Measurements from ENCODE around the gene ZKSCAN8.
"Not testable (repeated sequence)": the region's sequence is repeated elsewhere in the genome, so short reads cannot be mapped to it uniquely, and the experiment has no call there.

The ZKSCAN8 gene

GRCh38 chr6:28122283-28122682 is 19.4 kb upstream of the ZKSCAN8 start:
- H3K27me3 ChIP-seq (ENCODE audit: control insufficient read depth, insufficient read depth, low read length); H3K9me3 ChIP-seq (ENCODE audit: control insufficient read depth, insufficient read depth, low read length); H3K4me3 ChIP-seq (ENCODE audit: low read depth, low read length); H3K9ac ChIP-seq (ENCODE audit: low read depth, low read length); H3K4me1 ChIP-seq (ENCODE audit: control insufficient read depth, insufficient read depth, low read length); H3K36me3 ChIP-seq (ENCODE audit: control insufficient read depth, insufficient read depth, low read length): not testable (repeated sequence)

GRCh38 chr6:28124350-28124970 is 17.2 kb upstream of the ZKSCAN8 start, which contains the start of gene ZSCAN16:
ZSCAN16 (plus strand) TSS chr6:28124609; CDS start chr6:28125444, 835 bp downstream.
- Histone ChIP-seq H3K36me3 (ENCODE audit: control insufficient read depth, insufficient read depth, low read length) (no peaks in the 10 kb centered on the region), H3K9me3 (ENCODE audit: control insufficient read depth, insufficient read depth, low read length) (no peaks in the 10 kb centered on the region), H3K9ac (ENCODE audit: low read depth, low read length) (peak within 1 kb of the TSS; percentile 76), H3K27me3 (ENCODE audit: control insufficient read depth, insufficient read depth, low read length) (no peaks in the 10 kb centered on the region), H3K4me1 (ENCODE audit: control insufficient read depth, insufficient read depth, low read length) (no peaks in the 10 kb centered on the region), H3K4me3 (ENCODE audit: low read depth, low read length) (peak within 1 kb of the TSS; percentile 92)

- Histone ChIP-seq H3K9ac (ENCODE audit: low read depth, low read length) (peak overlapping the region; percentile 76), H3K27me3 (ENCODE audit: control insufficient read depth, insufficient read depth, low read length) (no peaks in the 10 kb centered on the region), H3K4me1 (ENCODE audit: control insufficient read depth, insufficient read depth, low read length) (no peaks in the 10 kb centered on the region), H3K4me3 (ENCODE audit: low read depth, low read length) (peak overlapping the region; percentile 92), H3K9me3 (ENCODE audit: control insufficient read depth, insufficient read depth, low read length) (no peaks in the 10 kb centered on the region), H3K36me3 (ENCODE audit: control insufficient read depth, insufficient read depth, low read length) (no peaks in the 10 kb centered on the region)
Measured at GRCh38 chr6:28124971-28125353, 16.7 kb upstream of the ZKSCAN8 start.

- no peaks in the 10 kb centered on the region for H3K9me3 ChIP-seq (ENCODE audit: control insufficient read depth, insufficient read depth, low read length)
- H3K4me3 ChIP-seq (ENCODE audit: low read depth, low read length): peak overlapping the region; percentile 92
- H3K4me1 ChIP-seq (ENCODE audit: control insufficient read depth, insufficient read depth, low read length): no peaks in the 10 kb centered on the region
- no peaks in the 10 kb centered on the region for H3K27me3 ChIP-seq (ENCODE audit: control insufficient read depth, insufficient read depth, low read length)
- no peaks in the 10 kb centered on the region for H3K36me3 ChIP-seq (ENCODE audit: control insufficient read depth, insufficient read depth, low read length)
- no peak overlapping the region for H3K9ac ChIP-seq (ENCODE audit: low read depth, low read length)
Measured at GRCh38 chr6:28125401-28125800, 16.3 kb upstream of the ZKSCAN8 start.

- H3K36me3 ChIP-seq (ENCODE audit: control insufficient read depth, insufficient read depth, low read length): no peaks in the 10 kb centered on the region
- peaks cover 5% of the 10 kb centered on the region for H3K27me3 ChIP-seq (ENCODE audit: control insufficient read depth, insufficient read depth, low read length)
- no peak overlapping the region for H3K9ac ChIP-seq (ENCODE audit: low read depth, low read length)
- no peak overlapping the region for H3K4me3 ChIP-seq (ENCODE audit: low read depth, low read length)
- H3K4me1 ChIP-seq (ENCODE audit: control insufficient read depth, insufficient read depth, low read length): peaks cover 6% of the 10 kb centered on the region
- H3K9me3 ChIP-seq (ENCODE audit: control insufficient read depth, insufficient read depth, low read length): no peaks in the 10 kb centered on the region
Measured at GRCh38 chr6:28134015-28134414, 7.7 kb upstream of the ZKSCAN8 start.

GRCh38 chr6:28134716-28135115 is 7.0 kb upstream of the ZKSCAN8 start:
- Histone ChIP-seq H3K36me3 (ENCODE audit: control insufficient read depth, insufficient read depth, low read length) (no peaks in the 10 kb centered on the region), H3K9ac (ENCODE audit: low read depth, low read length) (no peak overlapping the region), H3K9me3 (ENCODE audit: control insufficient read depth, insufficient read depth, low read length) (no peaks in the 10 kb centered on the region), H3K4me3 (ENCODE audit: low read depth, low read length) (no peak overlapping the region), H3K4me1 (ENCODE audit: control insufficient read depth, insufficient read depth, low read length) (peaks cover 6% of the 10 kb centered on the region), H3K27me3 (ENCODE audit: control insufficient read depth, insufficient read depth, low read length) (peaks cover 6% of the 10 kb centered on the region)

GRCh38 chr6:28135393-28135792 is 6.3 kb upstream of the ZKSCAN8 start:
- Histone ChIP-seq H3K4me3 (ENCODE audit: low read depth, low read length) (peak overlapping the region; percentile 67), H3K4me1 (ENCODE audit: control insufficient read depth, insufficient read depth, low read length) (peaks cover 6% of the 10 kb centered on the region), H3K9me3 (ENCODE audit: control insufficient read depth, insufficient read depth, low read length) (no peaks in the 10 kb centered on the region)

GRCh38 chr6:28136585-28137504 is 4.8 kb upstream of the ZKSCAN8 start:
- Histone ChIP-seq H3K9ac (ENCODE audit: low read depth, low read length) (peak overlapping the region; percentile 89), H3K9me3 (ENCODE audit: control insufficient read depth, insufficient read depth, low read length) (no peaks in the 10 kb centered on the region), H3K4me3 (ENCODE audit: low read depth, low read length) (peak overlapping the region; percentile 67), H3K4me1 (ENCODE audit: control insufficient read depth, insufficient read depth, low read length) (peaks cover 6% of the 10 kb centered on the region), H3K27me3 (ENCODE audit: control insufficient read depth, insufficient read depth, low read length) (peaks cover 19% of the 10 kb centered on the region), H3K36me3 (ENCODE audit: control insufficient read depth, insufficient read depth, low read length) (no peaks in the 10 kb centered on the region)

More at GRCh38 chr6:28135393-28135792, 6.3 kb upstream of the ZKSCAN8 start:
- Histone ChIP-seq H3K27me3 (ENCODE audit: control insufficient read depth, insufficient read depth, low read length) (peaks cover 11% of the 10 kb centered on the region), H3K36me3 (ENCODE audit: control insufficient read depth, insufficient read depth, low read length) (no peaks in the 10 kb centered on the region), H3K9ac (ENCODE audit: low read depth, low read length) (no peak overlapping the region)

GRCh38 chr6:28137505-28137981 is 4.1 kb upstream of the ZKSCAN8 start:
- Histone ChIP-seq H3K36me3 (ENCODE audit: control insufficient read depth, insufficient read depth, low read length) (no peaks in the 10 kb centered on the region), H3K27me3 (ENCODE audit: control insufficient read depth, insufficient read depth, low read length) (peaks cover 19% of the 10 kb centered on the region), H3K9me3 (ENCODE audit: control insufficient read depth, insufficient read depth, low read length) (no peaks in the 10 kb centered on the region), H3K9ac (ENCODE audit: low read depth, low read length) (peak overlapping the region; percentile 87), H3K4me3 (ENCODE audit: low read depth, low read length) (peak overlapping the region; percentile 67), H3K4me1 (ENCODE audit: control insufficient read depth, insufficient read depth, low read length) (peaks cover 6% of the 10 kb centered on the region)

- H3K27me3 ChIP-seq (ENCODE audit: control insufficient read depth, insufficient read depth, low read length): peaks cover 19% of the 10 kb centered on the region
- H3K4me1 ChIP-seq (ENCODE audit: control insufficient read depth, insufficient read depth, low read length): peaks cover 6% of the 10 kb centered on the region
- H3K9ac ChIP-seq (ENCODE audit: low read depth, low read length): no peak overlapping the region
- H3K36me3 ChIP-seq (ENCODE audit: control insufficient read depth, insufficient read depth, low read length): no peaks in the 10 kb centered on the region
- H3K9me3 ChIP-seq (ENCODE audit: control insufficient read depth, insufficient read depth, low read length): no peaks in the 10 kb centered on the region
- no peak overlapping the region for H3K4me3 ChIP-seq (ENCODE audit: low read depth, low read length)
Measured at GRCh38 chr6:28139860-28140543, 1.7 kb upstream of the ZKSCAN8 start.

GRCh38 chr6:28140616-28141015 is 1.1 kb upstream of the ZKSCAN8 start:
- Histone ChIP-seq H3K4me3 (ENCODE audit: low read depth, low read length) (no peak overlapping the region), H3K9ac (ENCODE audit: low read depth, low read length) (no peak overlapping the region), H3K4me1 (ENCODE audit: control insufficient read depth, insufficient read depth, low read length) (peaks cover 6% of the 10 kb centered on the region), H3K9me3 (ENCODE audit: control insufficient read depth, insufficient read depth, low read length) (no peaks in the 10 kb centered on the region), H3K27me3 (ENCODE audit: control insufficient read depth, insufficient read depth, low read length) (peaks cover 19% of the 10 kb centered on the region), H3K36me3 (ENCODE audit: control insufficient read depth, insufficient read depth, low read length) (no peaks in the 10 kb centered on the region)
